Astrocyte (in vitro differentiated cells and primary cell): ENCODE measurements around the gene WIPF3.

ENCODE experiments used
- EZH2 ChIP-seq: IDR thresholded peaks from 2 replicates; pipeline ENCODE4 v1.6.1; 2012; ENCODE audit warnings: mild to moderate bottlenecking, low read length, inconsistent platforms; ENCODE audit not compliant: insufficient read depth
- TF ChIP-seq, protein P1 (sequence below): IDR thresholded peaks from 2 replicates; pipeline ENCODE4 v1.5.1; 2011; ENCODE audit warnings: low read depth, mild to moderate bottlenecking, inconsistent platforms, low read length, moderate library complexity; ENCODE audit not compliant: insufficient read depth

DNA sequence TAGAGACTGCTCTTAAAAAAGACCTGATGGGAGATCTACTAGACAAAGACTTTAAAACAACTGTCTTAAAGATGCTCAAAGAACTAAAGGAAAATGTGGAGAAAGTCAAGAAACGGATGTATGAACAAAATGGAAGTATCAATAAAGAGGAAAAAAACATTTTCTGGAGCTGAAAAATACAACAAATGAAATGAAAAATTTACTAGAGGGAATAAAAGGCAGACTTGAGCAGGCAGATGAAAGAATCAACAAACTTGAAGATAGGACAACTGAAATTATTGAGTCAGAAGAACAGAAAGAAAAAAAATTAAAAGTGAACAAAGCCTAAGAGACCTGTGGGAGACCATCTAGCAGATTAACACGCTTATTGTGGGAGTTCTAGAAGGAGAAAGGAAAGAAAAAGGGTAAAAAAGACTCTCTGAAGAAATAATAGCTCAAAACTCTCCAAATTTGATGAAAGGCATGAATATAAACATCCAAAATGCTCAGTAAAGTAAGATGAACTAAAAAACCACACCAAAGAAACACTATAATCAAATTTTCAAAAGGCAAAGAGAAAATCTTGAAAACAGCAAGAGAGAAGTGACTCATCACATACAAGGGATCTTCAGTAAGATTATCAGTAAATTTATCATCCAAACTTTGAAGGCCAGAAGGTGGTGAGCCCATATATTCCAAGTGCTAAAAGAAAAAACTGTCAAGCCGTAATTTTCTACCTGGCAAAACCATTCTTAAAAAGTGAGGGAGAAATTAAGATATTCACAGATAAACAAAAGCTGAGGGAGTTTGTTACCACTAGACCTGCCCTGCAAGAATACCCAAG, 100.1 kb downstream of the WIPF3 start:
- TF ChIP-seq, protein P1, sequence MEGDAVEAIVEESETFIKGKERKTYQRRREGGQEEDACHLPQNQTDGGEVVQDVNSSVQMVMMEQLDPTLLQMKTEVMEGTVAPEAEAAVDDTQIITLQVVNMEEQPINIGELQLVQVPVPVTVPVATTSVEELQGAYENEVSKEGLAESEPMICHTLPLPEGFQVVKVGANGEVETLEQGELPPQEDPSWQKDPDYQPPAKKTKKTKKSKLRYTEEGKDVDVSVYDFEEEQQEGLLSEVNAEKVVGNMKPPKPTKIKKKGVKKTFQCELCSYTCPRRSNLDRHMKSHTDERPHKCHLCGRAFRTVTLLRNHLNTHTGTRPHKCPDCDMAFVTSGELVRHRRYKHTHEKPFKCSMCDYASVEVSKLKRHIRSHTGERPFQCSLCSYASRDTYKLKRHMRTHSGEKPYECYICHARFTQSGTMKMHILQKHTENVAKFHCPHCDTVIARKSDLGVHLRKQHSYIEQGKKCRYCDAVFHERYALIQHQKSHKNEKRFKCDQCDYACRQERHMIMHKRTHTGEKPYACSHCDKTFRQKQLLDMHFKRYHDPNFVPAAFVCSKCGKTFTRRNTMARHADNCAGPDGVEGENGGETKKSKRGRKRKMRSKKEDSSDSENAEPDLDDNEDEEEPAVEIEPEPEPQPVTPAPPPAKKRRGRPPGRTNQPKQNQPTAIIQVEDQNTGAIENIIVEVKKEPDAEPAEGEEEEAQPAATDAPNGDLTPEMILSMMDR: no peak
- no peak for TF ChIP-seq EZH2
